Sigmoid colon (tissue), 7 donors: ENCODE measurements around the gene CEP112. TPM values are rescaled to one million over a fixed set of nuclear protein-coding genes. Genes with fewer than 3 reads are reported as not detected.

Source experiments
- DNase-seq: peaks from one replicate; pipeline ENCODE4 v3.0.0-alpha.2; 2019
- H3K27ac ChIP-seq, 4 donors: fragments of 200-600 bp; sonication (generic); one replicate each; pipeline ENCODE4 v1.5.1; 2016 to 2019; ENCODE audit warnings: mild to moderate bottlenecking in 1 of 4
- H3K27me3 ChIP-seq, 3 donors: fragments of 200-600 bp; sonication (generic); one replicate each; pipeline ENCODE4 v1.5.1; 2019; ENCODE audit warnings: mild to moderate bottlenecking in 1 of 3
- H3K36me3 ChIP-seq, 4 donors: fragments of 200-600 bp; sonication (generic); one replicate each; pipeline ENCODE4 v1.5.1; 2016 to 2019
- H3K4me1 ChIP-seq, 4 donors: fragments of 200-600 bp; sonication (generic); one replicate each; pipeline ENCODE4 v1.5.1; 2017 to 2019
- H3K4me3 ChIP-seq, 4 donors: fragments of 200-600 bp; sonication (generic); one replicate each; pipeline ENCODE4 v1.5.1; 2017 to 2019; ENCODE audit warnings: mild to moderate bottlenecking in 2 of 4, moderate library complexity in 1 of 4
- H3K9me3 ChIP-seq, 4 donors: fragments of 200-600 bp in 3 of 4; sonication (generic) in 3 of 4; one replicate each; pipeline versions ENCODE4 v1.5.1 to v1.6.1; 2013 to 2019
- CTCF ChIP-seq, 4 experiments: fragments of 450-650 bp in 3 of 4; fragments of 200-600 bp in 1 of 4; IDR thresholded peaks; one replicate each; pipeline ENCODE4 v1.5.1; 2016 to 2019; ENCODE audit warnings: antibody characterized with exemption in 4 of 4, mild to moderate bottlenecking in 3 of 4, moderate library complexity in 2 of 4
- EP300 ChIP-seq, 4 donors: sonication (generic); formaldehyde crosslinking; IDR thresholded peaks; one replicate each; pipeline ENCODE4 v1.6.1; 2017; ENCODE audit warnings: antibody characterized with exemption in 4 of 4
- POLR2A ChIP-seq, 2 donors: fragments of 450-650 bp; IDR thresholded peaks; one replicate each; pipeline ENCODE4 v1.6.1; 2016; ENCODE audit warnings: antibody characterized with exemption in 2 of 2, mild to moderate bottlenecking in 2 of 2, moderate library complexity in 2 of 2
- POLR2AphosphoS5 ChIP-seq, 4 donors: sonication (generic); formaldehyde crosslinking; IDR thresholded peaks; one replicate each; pipeline ENCODE4 v1.6.1; 2017; ENCODE audit warnings: antibody characterized with exemption in 4 of 4
- WGBS, 2 donors: extraction: QIAGEN DNeasy Blood & Tissue Kit; methylation state at CpG; one replicate each; pipeline ENCODE4 v1.1.7; 2013; 5-methylcytosine and 5-hydroxymethylcytosine counted together
- intact Hi-C: fragments of 100-400 bp; cut with DNase I; formaldehyde crosslinking; loops from one replicate; pipeline ENCODE4 v1.15.1; 2023
- polyA plus RNA-seq, 3 donors: library from polyadenylated mRNA; stranded (reverse); fragments of 200-250 nt; gene quantifications; one replicate each; pipeline ENCODE4 v1.2.3, GENCODE V29; 2013
- total RNA-seq, 4 donors: library from RNA; depleted of rRNA; stranded (reverse); fragments of >200 nt; gene quantifications; one replicate each; pipeline ENCODE4 v1.1.0, GENCODE V29; 2016
- donor health status: healthy with polysubstance abuse.
- donor health status: Bipolar disorder and iron deficiency.
- donor health status: healthy.

CEP112 gene
- total and polyA plus RNA-seq, 7 donors, result 0.92 to 29.1 (median 15.1) TPM

DNA sequence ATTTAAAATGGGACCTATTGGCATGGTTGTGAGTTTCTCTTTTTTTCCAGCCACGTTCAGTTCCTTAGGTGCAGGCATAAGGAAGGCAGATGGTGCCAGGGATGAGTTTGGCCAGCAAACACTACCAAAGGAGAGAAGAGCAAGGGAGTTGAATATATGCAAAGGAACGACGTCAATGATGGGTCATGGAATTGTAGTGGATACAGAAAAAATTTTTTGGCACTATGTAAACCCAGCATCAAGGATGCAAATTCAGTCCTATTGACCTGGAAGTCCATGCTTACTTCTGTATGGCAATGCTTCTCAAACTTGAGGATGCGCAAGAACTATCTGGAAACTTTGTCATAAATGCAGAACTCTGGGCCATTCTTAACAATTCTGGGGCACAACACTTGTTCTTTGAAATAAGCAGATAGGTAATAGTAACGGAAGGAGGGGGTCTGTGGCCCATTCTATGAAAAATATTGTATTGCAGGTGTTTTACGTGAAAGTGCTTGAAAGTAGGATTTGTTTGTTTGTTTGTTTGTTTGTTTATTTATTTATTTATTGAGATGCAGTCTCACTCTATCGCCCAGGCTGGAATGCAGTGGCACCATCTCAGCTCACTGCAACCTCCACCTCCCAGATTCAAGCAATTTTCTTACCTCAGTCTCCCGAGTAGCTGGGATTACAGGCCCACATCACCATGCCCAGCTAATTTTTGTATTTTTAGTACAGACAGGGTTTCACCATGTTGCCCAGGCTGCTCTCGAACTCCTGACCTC, 19.3 kb upstream of the CEP112 start:
- H3K4me3 ChIP-seq, result no peak overlapping the region
- intact Hi-C loops, result no loop called here
- no peaks in the 10 kb centered on the region for H3K4me1 ChIP-seq
- no peaks in the 10 kb centered on the region for H3K36me3 ChIP-seq
- no peak for DNase-seq
- no peak overlapping the region for H3K27ac ChIP-seq
- H3K27me3 ChIP-seq, result no peaks in the 10 kb centered on the region
- 91 to 94% methylated on average over 9 of the region's 9 CpGs for WGBS, 2 donors
- TF ChIP-seq POLR2AphosphoS5 (IDR thresholded peaks at IDR 0.05) (no peak), EP300 (IDR thresholded peaks at IDR 0.05) (no peak), POLR2A (IDR thresholded peaks at IDR 0.05) (no peak), CTCF (IDR thresholded peaks at IDR 0.05) (no peak)
- H3K9me3 ChIP-seq, result no peaks in the 10 kb centered on the region

DNA sequence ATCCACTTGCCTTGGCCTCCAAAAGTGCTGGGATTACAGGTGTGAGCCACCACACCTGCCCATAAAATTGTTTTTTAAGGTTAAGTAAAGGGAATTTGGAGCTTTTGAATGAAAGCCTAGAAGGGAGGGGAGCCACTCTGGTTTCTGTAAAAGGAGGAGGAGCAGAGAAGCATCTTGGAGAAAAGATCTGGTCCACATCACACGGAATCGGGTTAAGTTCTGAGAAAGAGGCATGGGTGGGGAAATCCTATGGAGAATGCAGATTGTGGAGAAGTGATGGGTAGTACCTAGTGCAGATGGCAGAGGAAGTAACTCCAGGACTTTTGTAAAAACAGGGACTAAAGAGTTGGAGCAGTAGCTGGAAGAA, 18.3 kb upstream of the CEP112 start:
- Histone ChIP-seq H3K27me3 (no peaks in the 10 kb centered on the region), H3K27ac (no peak overlapping the region), H3K9me3 (no peaks in the 10 kb centered on the region), H3K4me3 (no peak overlapping the region), H3K36me3 (no peaks in the 10 kb centered on the region), H3K4me1 (no peaks in the 10 kb centered on the region)
- TF ChIP-seq EP300 (IDR thresholded peaks at IDR 0.05) (no peak), CTCF (IDR thresholded peaks at IDR 0.05) (no peak), POLR2AphosphoS5 (IDR thresholded peaks at IDR 0.05) (no peak), POLR2A (IDR thresholded peaks at IDR 0.05) (no peak)
- WGBS, 2 donors, result 93 to 95% methylated on average over 2 of the region's 2 CpGs
- no peak for DNase-seq
- intact Hi-C loops, result no loop called here

DNA sequence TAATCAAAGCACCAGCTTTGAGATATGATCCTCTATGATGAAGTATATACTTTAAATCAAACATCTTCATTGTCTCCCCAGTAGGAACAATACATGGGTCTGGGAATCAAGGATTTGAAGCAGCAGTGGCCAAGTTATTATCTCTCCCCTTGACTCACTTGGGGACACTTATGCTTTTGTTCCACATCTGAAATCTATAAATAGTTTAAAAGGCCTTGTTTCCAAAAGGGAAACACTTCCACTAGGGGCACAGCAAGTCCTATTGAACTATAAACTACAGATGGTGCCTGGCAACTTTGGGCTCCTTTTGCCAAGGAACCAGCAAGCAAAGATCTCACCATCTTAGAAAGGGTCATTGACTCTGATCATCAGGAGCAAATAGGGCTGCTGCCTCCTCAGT, 16.0 kb upstream of the CEP112 start:
- H3K4me3 ChIP-seq, result no peak overlapping the region
- H3K27me3 ChIP-seq, result no peaks in the 10 kb centered on the region
- intact Hi-C loops, result no loop called here
- TF ChIP-seq CTCF (IDR thresholded peaks at IDR 0.05), result no peak
- no peak for TF ChIP-seq POLR2A (IDR thresholded peaks at IDR 0.05)
- no peak for TF ChIP-seq EP300 (IDR thresholded peaks at IDR 0.05)
- no peak for TF ChIP-seq POLR2AphosphoS5 (IDR thresholded peaks at IDR 0.05)
- no peaks in the 10 kb centered on the region for H3K36me3 ChIP-seq
- no peaks in the 10 kb centered on the region for H3K9me3 ChIP-seq
- no peaks in the 10 kb centered on the region for H3K4me1 ChIP-seq
- DNase-seq, result no peak
- H3K27ac ChIP-seq, result no peak overlapping the region

DNA sequence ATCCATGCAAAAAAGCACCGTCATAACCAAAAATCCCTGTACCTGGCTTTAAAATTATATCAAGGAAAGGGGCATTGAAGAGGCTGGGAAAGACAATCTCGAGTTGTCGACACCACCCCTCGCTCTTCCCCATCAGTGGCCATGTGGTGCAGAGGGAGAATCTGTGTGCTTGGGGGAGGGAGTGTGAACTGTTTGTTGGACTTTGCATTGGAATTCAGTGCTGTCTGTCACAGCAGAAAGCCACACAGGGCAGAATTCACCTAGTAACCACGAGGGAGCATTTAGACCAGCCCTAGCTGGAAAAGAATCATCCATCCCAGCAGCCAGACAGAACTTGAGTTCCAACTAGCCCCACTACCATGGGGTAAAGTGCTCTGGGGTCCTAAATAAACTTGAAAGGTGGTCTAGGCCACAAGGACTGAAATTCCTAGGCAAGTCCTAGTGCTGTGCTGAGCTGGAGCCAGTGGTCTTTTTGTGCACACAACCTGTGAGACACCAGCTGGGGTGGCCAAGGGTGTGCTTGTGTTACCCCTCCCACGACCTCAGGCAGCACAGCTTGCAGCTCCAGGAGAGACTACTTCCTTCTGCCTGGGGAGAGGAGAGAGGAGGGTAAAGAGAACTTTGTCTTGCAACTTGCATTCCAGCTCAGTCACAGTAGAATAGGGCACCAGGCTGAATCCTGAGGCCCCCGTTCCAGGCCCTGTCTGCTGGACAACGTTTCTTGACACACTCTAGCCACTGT, 11.5 kb upstream of the CEP112 start:
- Histone ChIP-seq H3K4me1 (no peaks in the 10 kb centered on the region), H3K27me3 (no peaks in the 10 kb centered on the region), H3K9me3 (no peaks in the 10 kb centered on the region), H3K27ac (no peak overlapping the region), H3K4me3 (no peak overlapping the region), H3K36me3 (no peaks in the 10 kb centered on the region)
- DNase-seq, result no peak
- intact Hi-C loops, result no loop called here
- no peak for TF ChIP-seq CTCF (IDR thresholded peaks at IDR 0.05)
- TF ChIP-seq POLR2AphosphoS5 (IDR thresholded peaks at IDR 0.05), result no peak
- TF ChIP-seq EP300 (IDR thresholded peaks at IDR 0.05), result no peak
- no peak for TF ChIP-seq POLR2A (IDR thresholded peaks at IDR 0.05)
- 87 to 93% methylated on average over 8 of the region's 8 CpGs for WGBS, 2 donors
